HEK293 (cell line): ENCODE results near the gene PRPF18.

Experiments used
- CTCF ChIA-PET: fragments of 350-600 bp; formaldehyde crosslinking; extraction: SDS; loops from one replicate; lab custom pipeline; 2021; ENCODE audit warnings: antibody characterized with exemption; lab: Yijun Ruan, JAX
- POLR2A ChIA-PET: fragments of 300-600 bp; formaldehyde crosslinking; extraction: SDS; loops from one replicate; lab custom pipeline; 2020; ENCODE audit warnings: antibody characterized with exemption, inconsistent platforms; lab: Yijun Ruan, JAX
- H3K27ac ChIP-seq: fragments of 200-500 bp; sonication (Bioruptor generic); 2 replicates; pipeline ENCODE4 v1.5.1; 2014; ENCODE audit warnings: low read depth, low read length, control low read depth, inconsistent platforms; ENCODE audit errors: extremely low read depth
- H3K36me3 ChIP-seq, 2 experiments: fragments of 200-500 bp in 1 of 2; sonication (Bioruptor generic) in 1 of 2; 1 replicate in 1 of 2; 2 replicates in 1 of 2; pipeline ENCODE4 v1.5.1; 2014 to 2017; ENCODE audit warnings: inconsistent platforms in 2 of 2, low read length in 2 of 2; ENCODE audit not compliant: control insufficient read depth in 2 of 2, insufficient read depth in 1 of 2
- H3K4me1 ChIP-seq: fragments of 200-500 bp; sonication (Bioruptor generic); 2 replicates; pipeline ENCODE4 v1.5.1; 2014; ENCODE audit warnings: mild to moderate bottlenecking, low read length, inconsistent platforms; ENCODE audit not compliant: control insufficient read depth, insufficient read depth
- H3K4me3 ChIP-seq: 2 replicates; pipeline ENCODE4 v1.5.1; 2011; ENCODE audit warnings: low read depth, mild to moderate bottlenecking, control low read depth, low read length, moderate library complexity
- H3K9me3 ChIP-seq: fragments of 200-500 bp; sonication (Bioruptor generic); 2 replicates; pipeline ENCODE4 v1.5.1; 2014; ENCODE audit warnings: low read depth, low read length, inconsistent platforms; ENCODE audit not compliant: control insufficient read depth, insufficient read depth
- BCL6B ChIP-seq: fragments of 450-650 bp; formaldehyde crosslinking; IDR thresholded peaks from 2 replicates; pipeline ENCODE4 v1.5.1; 2017; ENCODE audit warnings: missing biosample characterization, missing genetic modification characterization
- KLF17 ChIP-seq: fragments of 450-650 bp; formaldehyde crosslinking; IDR thresholded peaks from 2 replicates; pipeline ENCODE4 v1.5.1; 2016; ENCODE audit warnings: missing biosample characterization, missing genetic modification characterization
- TSHZ1 ChIP-seq: fragments of 450-650 bp; formaldehyde crosslinking; IDR thresholded peaks from 2 replicates; pipeline ENCODE4 v1.5.1; 2016; ENCODE audit warnings: missing biosample characterization, missing genetic modification characterization, borderline replicate concordance
- YY2 ChIP-seq: fragments of 450-650 bp; formaldehyde crosslinking; IDR thresholded peaks from 2 replicates; pipeline ENCODE4 v1.5.1; 2016; ENCODE audit warnings: missing biosample characterization, missing genetic modification characterization
- ZFP3 ChIP-seq: fragments of 450-650 bp; formaldehyde crosslinking; IDR thresholded peaks from 2 replicates; pipeline ENCODE4 v1.5.1; 2016; ENCODE audit warnings: low read depth, missing biosample characterization, missing genetic modification characterization
- ZIC2 ChIP-seq: fragments of 450-650 bp; formaldehyde crosslinking; IDR thresholded peaks from 2 replicates; pipeline ENCODE4 v1.5.1; 2016; ENCODE audit warnings: missing biosample characterization, missing genetic modification characterization
- ZNF146 ChIP-seq: fragments of 450-650 bp; formaldehyde crosslinking; IDR thresholded peaks from 2 replicates; pipeline ENCODE4 v1.5.1; 2016; ENCODE audit warnings: missing biosample characterization, missing genetic modification characterization
- ZNF2 ChIP-seq: fragments of 450-650 bp; formaldehyde crosslinking; IDR thresholded peaks from 2 replicates; pipeline ENCODE4 v1.5.1; 2016; ENCODE audit warnings: missing biosample characterization, missing genetic modification characterization
- ZNF221 ChIP-seq: fragments of 450-650 bp; formaldehyde crosslinking; IDR thresholded peaks from 2 replicates; pipeline ENCODE4 v1.5.1; 2017; ENCODE audit warnings: missing biosample characterization, missing genetic modification characterization, borderline replicate concordance
- ZNF280C ChIP-seq: fragments of 450-650 bp; formaldehyde crosslinking; IDR thresholded peaks from 2 replicates; pipeline ENCODE4 v1.5.1; 2016; ENCODE audit warnings: missing biosample characterization, missing genetic modification characterization
- ZNF324 ChIP-seq: fragments of 450-650 bp; formaldehyde crosslinking; IDR thresholded peaks from 2 replicates; pipeline ENCODE4 v1.5.1; 2016; ENCODE audit warnings: missing biosample characterization, missing genetic modification characterization
- ZNF510 ChIP-seq: fragments of 450-650 bp; formaldehyde crosslinking; IDR thresholded peaks from 2 replicates; pipeline ENCODE4 v1.5.1; 2018; ENCODE audit warnings: mild to moderate bottlenecking, missing genetic modification characterization, missing biosample characterization; ENCODE audit not compliant: insufficient replicate concordance
- ZNF521 ChIP-seq: fragments of 450-650 bp; formaldehyde crosslinking; IDR thresholded peaks from 2 replicates; pipeline ENCODE4 v1.5.1; 2017; ENCODE audit warnings: missing biosample characterization, mild to moderate bottlenecking, missing genetic modification characterization
- ZNF670 ChIP-seq: fragments of 450-650 bp; formaldehyde crosslinking; IDR thresholded peaks from 2 replicates; pipeline ENCODE4 v1.5.1; 2016; ENCODE audit warnings: missing biosample characterization, missing genetic modification characterization, low read depth
- ZNF692 ChIP-seq: fragments of 450-650 bp; formaldehyde crosslinking; IDR thresholded peaks from 2 replicates; pipeline ENCODE4 v1.5.1; 2016; ENCODE audit warnings: missing biosample characterization, missing genetic modification characterization
- ZSCAN16 ChIP-seq: fragments of 450-650 bp; formaldehyde crosslinking; IDR thresholded peaks from 2 replicates; pipeline ENCODE4 v1.5.1; 2016; ENCODE audit warnings: missing biosample characterization, missing genetic modification characterization

The PRPF18 gene

GRCh38 chr10:13631594-13631993, 44.8 kb downstream of the PRPF18 start:
- Histone ChIP-seq H3K9me3 (no peaks in the 10 kb centered on the region), H3K27ac (no peak overlapping the region), H3K4me1 (peaks cover 9% of the 10 kb centered on the region; the same call in 1 of the 2 replicates), H3K4me3 (no peak overlapping the region), H3K36me3 (peaks cover 0 to 22% of the 10 kb centered on the region in 2 experiments; a peak in 2 of 3 replicates)
- POLR2A ChIA-PET, result interaction anchor here (0.6 kb wide), 1 partner anchor 397 kb away, joined by 3 read pairs; no protein-coding TSS in a partner anchor
- CTCF ChIA-PET, result no interaction called here
- no peak for TF ChIP-seq ZNF146 (tag by site-specific recombination)
- TF ChIP-seq ZNF280C (tag by site-specific recombination), result no peak
- no peak for TF ChIP-seq ZNF670 (tag by site-specific recombination)
- TF ChIP-seq ZNF692 (tag by site-specific recombination), result no peak
- TF ChIP-seq ZIC2 (tag by site-specific recombination), result no peak
- no peak for TF ChIP-seq YY2 (tag by site-specific recombination)
- TF ChIP-seq ZNF324 (tag by site-specific recombination), result no peak
- no peak for TF ChIP-seq ZNF510 (tag by site-specific recombination)
- no peak for TF ChIP-seq ZNF221 (tag by site-specific recombination)
- no peak for TF ChIP-seq ZNF521 (tag by site-specific recombination)
- TF ChIP-seq BCL6B (tag by site-specific recombination), result no peak
- no peak for TF ChIP-seq KLF17
- no peak for TF ChIP-seq TSHZ1 (tag by site-specific recombination)
- TF ChIP-seq ZNF2 (tag by site-specific recombination), result no peak
- no peak for TF ChIP-seq ZSCAN16 (tag by site-specific recombination)
- no peak for TF ChIP-seq ZFP3 (tag by site-specific recombination)
